CD4-positive, alpha-beta T cell treated with Interferon gamma for 1 hour (primary cell): ENCODE measurements around the gene NEFH.
"Not testable (repeated sequence)": the region's sequence is repeated elsewhere in the genome, so short reads cannot be mapped to it uniquely, and the experiment has no call there.

ENCODE experiments used
- DNase-seq: peaks from one replicate; pipeline ENCODE4 v3.0.0-alpha.2; 2020

Gene NEFH

DNA sequence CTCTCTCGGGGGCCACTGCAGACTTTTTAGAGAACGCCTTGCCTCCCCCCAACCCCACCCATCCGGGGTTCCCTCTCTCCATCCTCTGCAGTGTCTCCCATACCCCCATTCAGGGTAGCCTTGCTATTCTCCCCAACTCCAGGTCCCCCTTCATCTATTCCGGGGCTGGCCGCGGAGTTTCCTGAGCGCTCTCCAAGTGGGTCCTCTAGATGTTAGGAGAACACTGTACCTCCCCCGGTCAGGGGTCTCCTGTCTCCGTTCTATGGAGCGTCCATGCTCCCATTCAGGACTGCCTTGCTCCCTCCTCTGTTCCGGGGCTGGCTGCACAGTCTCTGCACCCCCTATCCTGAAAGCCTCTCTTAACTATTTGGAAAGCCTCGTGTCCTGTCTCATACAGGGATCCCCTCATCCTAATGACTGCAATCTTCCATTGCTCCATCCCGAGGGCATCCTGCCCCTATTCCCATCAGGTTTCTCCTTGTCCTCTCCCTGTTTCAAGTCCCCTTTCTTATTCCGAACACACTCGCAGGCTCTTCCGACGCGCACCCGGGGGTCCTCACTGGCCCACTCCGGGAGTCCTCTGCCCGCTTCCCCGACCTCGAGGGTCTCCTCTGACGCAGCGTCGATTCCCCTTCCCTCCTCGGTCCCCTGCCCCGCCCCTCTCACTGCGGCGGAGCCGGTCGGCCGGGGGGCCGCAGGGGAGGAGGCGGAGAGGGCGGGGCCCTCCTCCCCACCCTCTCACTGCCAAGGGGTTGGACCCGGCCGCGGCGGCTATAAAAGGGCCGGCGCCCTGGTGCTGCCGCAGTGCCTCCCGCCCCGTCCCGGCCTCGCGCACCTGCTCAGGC lies at the start of gene NEFH:
Gene NEFH (plus strand): TSS at position 802 of the 845 bp plus-strand sequence. CDS start 45 bp downstream, outside the sequence.
- DNase-seq = no peak

- DNase-seq = no peak
Measured at GRCh38 chr22:29431986-29432385, 48.0 kb upstream of the NEFH start.

DNA sequence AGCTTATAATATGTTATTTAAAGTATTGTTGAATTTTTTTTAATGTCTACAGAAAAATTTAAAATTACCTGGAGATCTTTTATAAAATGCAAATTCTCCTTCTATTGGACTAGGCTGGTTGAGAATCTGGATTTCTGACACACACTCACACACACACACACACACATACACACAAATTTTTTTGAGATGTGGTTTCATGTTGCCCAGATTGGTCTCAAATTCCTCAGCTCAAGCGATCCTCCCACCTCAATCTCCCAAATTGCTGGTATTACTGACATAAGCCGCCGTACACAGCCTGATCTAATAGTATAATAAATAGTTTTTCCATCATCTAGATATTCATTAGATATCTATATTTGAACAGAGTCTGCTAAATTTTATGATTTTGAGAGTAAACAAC lies 46.2 kb upstream of the NEFH start:
- no peak for DNase-seq

DNA sequence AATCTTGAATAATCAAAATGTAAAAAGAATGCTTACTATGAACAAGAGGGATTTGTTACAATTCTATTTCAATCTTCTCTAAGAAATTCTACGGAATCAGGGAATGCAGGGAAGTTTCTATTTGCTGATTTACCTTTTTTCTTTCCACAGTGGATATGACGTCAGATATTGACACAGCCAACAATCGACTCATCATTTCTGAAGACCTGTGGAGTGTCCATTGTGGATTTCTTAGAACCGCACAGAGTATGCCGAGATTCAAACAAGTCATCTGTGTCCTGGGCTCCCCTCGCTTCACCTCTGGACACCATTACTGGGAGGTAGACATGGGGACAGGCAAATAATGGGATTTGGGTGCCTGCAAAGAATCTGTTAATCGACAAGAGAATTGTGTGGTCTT lies 45.7 kb upstream of the NEFH start:
- no peak for DNase-seq

DNA sequence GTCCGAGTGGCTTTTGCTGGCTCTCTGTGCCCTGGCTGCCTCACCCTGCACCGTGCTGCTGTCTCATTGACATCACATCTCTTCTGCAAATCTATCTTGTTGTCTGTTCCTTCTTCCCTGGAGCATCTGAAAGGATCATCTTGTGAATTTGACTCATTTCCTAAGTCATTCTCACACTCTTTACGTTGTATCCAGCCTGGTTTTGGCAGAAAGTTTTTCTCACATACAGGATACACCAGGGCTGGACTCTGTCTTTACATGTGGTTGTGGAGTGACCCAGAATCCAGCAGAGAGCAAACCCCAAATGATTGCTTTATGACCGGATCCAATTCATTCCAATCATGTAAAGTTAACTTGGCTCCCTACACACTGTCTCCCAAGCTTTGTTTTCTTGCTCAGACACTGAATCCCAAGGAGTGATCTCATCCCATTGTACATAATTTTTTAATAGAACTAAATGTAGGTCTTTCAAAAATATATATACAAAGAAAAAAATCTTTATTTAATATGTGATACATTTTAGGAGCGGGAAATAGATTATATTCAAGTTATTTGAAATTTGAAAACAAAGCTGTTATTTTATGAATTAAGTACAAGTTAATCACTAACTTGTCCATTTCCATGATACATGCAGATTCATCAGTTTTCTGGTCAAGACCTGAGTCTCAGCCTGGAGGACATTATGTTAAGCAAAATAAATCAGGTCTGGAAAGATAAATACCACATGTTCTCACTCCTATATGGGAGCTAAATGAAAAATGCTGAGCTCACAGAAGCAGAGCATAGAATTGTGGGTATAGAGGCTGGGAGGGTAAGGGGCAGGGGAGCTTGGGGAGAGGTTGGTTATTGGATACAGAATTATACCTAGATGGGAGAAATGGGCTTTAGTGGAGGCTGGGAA lies 44.5 kb upstream of the NEFH start:
- DNase-seq = no peak

DNA sequence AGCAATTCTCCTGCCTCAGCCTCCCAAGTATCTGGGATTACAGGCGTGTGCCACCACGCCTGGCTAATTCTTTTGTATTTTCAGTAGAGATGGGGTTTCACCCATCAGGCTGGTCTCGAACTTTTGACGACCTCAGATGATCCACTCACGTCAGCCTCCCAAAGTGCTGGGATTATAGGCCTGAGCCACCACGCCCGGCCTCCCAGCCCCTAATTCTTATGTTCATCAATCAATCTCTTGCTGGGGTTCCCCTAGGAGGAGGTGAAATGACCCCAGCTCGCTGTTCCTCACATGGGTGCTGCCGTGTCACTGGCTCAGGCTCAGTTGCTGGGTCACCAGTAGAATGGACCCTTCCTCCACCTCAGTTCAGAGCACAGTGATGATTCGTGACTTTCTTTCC lies 41.7 kb upstream of the NEFH start, which contains the start of gene RFPL1:
Gene RFPL1 (plus strand): TSS at position 301 of the 400 bp plus-strand sequence.
- not testable (repeated sequence) for DNase-seq

- no peak for DNase-seq
Measured at GRCh38 chr22:29442976-29443375, 37.0 kb upstream of the NEFH start.

- no peak for DNase-seq
Measured at GRCh38 chr22:29443452-29443851, 36.6 kb upstream of the NEFH start.

DNA sequence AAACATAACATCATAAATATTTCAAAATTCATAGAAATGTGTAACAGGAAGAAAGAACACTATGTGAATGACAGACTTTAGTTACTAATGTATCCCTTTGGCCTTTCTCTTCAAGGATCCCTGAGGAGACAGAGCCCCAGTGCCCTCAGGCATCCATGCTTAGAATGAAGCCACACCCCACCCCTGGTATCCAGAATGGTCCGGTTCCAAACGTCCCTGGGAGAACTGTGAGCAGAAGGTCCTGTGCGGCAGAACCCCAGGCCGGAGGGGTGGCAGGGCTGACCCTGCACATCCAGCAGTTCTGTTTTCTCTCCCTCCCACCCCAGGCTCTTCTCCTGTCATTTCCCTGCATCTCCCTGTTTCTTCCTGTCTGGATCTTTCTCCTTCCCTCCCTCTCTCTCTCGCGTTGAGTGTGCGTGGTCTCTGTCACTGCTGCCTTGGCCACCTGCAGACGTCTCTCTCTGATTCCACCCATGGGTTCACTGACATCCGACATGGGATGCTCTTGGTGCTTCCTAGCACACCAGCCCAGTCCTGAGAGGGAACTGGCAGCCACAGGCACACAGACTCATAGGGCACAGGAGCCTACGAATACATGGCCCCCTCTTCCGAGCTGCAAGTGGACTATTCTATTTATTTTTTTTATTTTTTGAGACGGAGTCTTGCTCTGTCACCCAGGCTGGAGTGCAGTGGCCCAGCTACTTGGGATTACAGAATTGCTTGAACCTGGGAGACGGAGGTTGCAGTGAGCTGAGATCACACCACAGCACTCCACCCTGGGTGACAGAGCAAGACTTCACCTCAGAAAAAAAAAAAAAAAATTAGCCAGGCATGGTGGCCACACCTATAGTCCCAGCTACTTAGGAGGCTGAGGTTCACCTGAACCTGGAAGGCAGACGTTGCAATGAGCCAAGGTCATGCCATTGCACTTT lies 35.9 kb upstream of the NEFH start:
- no peak for DNase-seq

- DNase-seq = no peak
Measured at GRCh38 chr22:29445508-29445907, 34.5 kb upstream of the NEFH start.

DNA sequence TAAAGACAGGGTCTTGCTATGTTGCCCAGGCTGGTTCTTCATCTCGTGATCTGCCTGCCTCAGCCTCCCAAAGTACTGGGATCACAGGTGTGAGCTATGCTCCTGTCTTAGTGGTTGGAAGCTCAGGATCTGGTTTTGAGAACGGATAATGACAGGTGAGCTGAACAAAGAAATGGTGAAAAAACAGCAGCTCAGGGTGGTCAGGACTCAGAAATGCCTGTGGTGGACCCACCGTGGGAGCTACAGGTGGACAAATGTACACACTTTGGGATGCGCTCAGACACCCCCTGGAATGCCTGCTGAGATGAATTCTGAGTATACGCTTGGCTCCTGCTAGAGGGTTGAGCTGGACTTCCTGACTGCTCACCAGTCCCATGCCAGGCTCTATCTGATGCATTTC lies 32.1 kb upstream of the NEFH start:
- DNase-seq = no peak

- DNase-seq = no peak
Measured at GRCh38 chr22:29449296-29449875, 30.6 kb upstream of the NEFH start.

DNA sequence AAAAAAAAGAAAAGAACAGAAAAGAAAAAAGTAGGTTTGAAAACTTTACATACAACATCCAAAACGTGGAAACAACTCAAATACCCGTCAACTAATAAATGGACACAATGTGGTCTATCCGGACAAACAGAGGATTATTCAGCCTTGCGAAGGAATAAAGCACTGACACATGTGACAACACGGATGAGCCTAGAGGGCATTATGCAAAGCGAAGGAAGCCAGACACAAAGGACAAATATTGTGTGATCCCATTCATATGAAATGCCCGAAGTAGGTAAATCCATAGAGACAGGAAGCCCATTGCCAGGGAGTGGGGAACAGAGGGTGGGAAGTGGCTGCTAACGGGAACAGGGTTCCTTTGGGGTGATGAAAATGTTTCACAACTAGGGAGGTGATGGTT lies 29.8 kb upstream of the NEFH start:
- no peak for DNase-seq

DNA sequence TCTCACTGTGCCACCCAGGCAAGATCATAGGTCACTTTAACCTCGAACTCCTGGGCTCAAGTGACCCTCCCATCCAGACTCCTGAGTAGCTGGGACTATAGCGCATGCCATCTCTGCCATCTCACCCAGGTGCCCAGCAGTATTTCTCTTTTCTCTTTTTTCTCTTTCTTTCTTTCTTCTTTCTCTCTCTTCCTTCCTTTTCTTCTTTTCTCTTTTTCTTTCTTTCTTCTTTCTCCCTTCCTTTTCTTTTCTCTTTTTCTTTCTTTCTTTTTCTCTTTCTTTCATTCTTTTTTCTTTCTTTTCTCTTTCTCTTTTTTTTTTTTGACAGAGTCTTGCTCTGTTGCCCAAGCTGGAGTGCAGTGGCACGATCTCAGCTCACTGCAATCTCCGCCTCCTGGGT lies 28.2 kb upstream of the NEFH start:
- DNase-seq = no peak

DNA sequence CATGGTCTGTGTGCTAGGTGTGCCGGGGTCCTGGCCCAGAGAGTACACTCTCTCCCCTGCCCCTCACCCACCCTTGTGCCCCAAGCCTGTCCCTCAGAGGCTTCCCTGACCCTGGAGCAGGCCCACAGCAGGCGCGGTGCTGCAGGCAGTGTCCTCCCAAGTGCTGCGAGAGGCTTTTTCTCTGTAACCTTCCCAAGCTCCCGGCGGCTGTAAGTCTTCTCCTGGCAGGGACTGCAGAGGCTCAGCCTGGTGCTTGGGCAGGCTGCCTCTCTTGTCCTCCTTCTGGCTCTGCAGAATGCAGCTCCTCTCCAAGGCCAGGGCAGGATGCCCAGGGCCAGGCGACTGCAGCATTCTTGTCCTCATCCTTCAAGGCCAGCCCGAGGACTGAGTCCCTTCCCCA lies 25.7 kb upstream of the NEFH start:
- DNase-seq = no peak

GRCh38 chr22:29456211-29456671 lies 23.8 kb upstream of the NEFH start:
- no peak for DNase-seq

DNA sequence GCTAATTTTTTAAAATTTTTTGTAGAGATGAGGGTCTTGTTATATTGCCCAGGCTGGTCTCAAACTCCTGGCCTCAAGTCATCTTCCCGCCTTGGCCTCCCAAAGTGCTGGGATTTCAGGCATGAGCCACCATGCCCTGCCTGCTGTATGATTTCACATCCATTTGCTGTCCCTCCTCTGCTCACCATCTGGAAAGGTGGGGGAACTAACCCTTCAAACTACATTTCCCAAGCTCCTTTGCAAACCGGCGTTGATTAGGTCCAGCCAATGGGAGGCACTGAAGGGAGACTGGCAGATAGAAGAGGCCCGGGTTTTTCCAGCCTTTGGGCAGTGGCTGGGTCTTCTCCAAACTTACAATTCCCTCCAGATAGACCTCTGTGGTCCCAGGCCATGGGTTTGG lies 22.3 kb upstream of the NEFH start:
- DNase-seq = no peak

DNA sequence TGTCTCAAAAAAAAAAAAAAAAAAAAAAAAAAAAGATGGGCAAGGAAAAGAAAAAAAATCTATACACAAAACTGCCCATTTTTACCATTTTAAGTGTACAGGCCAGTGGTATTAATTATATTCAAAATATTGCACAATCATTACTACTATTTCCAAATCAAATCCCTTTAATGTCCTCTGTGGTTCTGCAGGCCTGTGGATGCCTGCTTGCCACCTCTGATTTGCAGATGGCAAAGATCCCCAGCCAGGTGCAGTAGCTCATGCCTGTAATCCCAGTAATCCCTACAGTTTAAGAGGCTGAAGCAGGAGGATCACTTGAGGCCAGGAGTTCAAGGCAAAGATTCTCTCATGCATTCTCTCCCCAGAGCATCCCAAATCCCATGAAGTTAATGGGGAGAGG lies 21.5 kb upstream of the NEFH start:
- no peak for DNase-seq

- no peak for DNase-seq
Measured at GRCh38 chr22:29459773-29460172, 20.2 kb upstream of the NEFH start.

DNA sequence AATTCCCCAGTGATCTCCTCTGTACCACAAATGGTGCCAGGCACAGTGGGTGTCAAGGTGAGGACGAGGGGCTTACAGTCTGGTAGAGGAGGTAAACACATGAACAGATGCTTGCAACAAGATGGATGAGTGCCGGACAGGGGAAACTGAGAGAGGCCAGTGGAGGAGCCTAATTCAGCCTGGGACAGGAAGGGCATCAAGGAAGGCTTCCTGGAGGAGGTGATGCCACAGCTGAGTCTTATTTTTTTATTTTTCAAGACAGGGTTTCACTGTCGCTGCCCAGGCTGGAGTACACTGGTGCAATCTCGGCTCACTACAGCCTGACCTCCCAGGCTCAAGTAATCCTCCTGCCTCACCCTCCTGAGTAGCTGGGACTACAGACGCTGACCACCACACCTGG lies 18.8 kb upstream of the NEFH start:
- no peak for DNase-seq

GRCh38 chr22:29463629-29464028 lies 16.4 kb upstream of the NEFH start:
- no peak for DNase-seq

GRCh38 chr22:29464581-29464980 lies 15.4 kb upstream of the NEFH start:
- DNase-seq = no peak
